Erythroblast (primary cell): ENCODE measurements around the gene COQ9.

Experiments
- GATA1 ChIP-seq: IDR thresholded peaks from 2 replicates; pipeline ENCODE4 v1.6.1; 2011; ENCODE audit warnings: low read depth, mild to moderate bottlenecking, control low read depth, low read length, moderate library complexity
- POLR2A ChIP-seq: IDR thresholded peaks from 2 replicates; pipeline ENCODE4 v1.6.1; 2011; ENCODE audit warnings: mild to moderate bottlenecking, low read length

- TF ChIP-seq POLR2A (no peak), GATA1 (no peak)
These were observed 35.7 kb downstream of the COQ9 start for GRCh38 chr16:57482845-57483545.
